ENCODE data around the gene NOS1AP.

The NOS1AP gene

DNA sequence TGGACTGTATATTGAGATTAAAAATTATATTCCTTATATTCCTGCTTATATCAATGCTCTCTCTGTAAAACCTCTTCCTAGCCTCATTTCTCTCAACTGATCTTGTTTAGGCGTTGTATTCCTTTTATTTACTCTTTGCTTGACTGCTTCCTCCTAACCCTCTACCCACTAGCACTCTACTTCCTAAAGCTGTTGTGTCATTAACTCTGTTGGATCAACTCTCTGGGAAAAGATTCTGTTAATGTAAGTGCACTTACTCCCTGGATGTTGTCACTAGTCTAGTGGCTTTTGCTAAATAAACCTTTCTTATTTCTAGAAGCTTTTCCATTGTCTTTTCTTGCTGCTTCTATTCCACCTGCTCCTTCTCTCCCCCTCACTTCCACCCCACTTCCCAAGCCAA lies 300.7 kb downstream of the NOS1AP start:
- DNase-seq (ENCODE audit: low read depth, low spot score) = no peak
- no peak overlapping the region for H3K27ac ChIP-seq

DNA sequence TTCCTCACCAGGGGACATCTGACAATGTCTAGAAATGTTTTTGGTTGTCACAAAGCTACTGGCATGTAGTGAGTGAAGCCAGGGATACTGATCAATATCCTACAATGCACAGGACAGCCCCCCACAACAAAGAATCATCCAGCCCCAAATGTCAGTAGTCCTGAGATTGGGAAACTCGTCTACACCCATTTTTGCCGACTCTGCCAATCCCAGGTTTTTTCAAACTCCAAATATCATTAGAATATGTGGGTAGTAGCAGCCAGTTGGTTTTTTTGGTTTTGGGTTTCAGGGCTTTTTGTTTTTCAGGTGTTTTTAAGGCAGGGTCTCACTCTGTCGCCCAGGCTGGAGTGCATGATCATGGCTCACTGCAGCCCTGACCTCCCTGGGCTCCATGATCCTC lies 301.2 kb downstream of the NOS1AP start:
- DNase-seq (ENCODE audit: low read depth, low spot score) = no peak
- no peak overlapping the region for H3K27ac ChIP-seq

DNA sequence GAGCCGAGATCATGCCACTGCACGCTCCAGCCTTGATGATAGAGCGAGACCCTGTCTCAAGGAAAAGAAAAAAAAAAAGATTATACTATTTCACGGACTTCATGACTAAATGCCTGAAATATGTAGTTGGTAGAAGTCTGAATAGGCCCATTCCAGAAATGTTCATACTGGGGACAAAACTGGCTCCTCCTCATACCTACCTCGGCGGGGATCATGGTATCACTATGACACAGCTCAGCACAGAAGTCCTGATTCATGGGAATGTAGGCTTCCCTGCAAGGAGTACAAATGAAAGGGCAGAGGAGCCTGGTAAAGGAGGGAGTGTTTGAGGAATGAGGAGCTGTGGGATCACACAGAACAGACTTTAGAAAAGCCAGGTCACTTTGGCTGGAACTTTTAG lies 302.1 kb downstream of the NOS1AP start:
- peak; percentile 46 for DNase-seq (ENCODE audit: low read depth, low spot score)
- H3K27ac ChIP-seq = peak overlapping the region; percentile 59

DNA sequence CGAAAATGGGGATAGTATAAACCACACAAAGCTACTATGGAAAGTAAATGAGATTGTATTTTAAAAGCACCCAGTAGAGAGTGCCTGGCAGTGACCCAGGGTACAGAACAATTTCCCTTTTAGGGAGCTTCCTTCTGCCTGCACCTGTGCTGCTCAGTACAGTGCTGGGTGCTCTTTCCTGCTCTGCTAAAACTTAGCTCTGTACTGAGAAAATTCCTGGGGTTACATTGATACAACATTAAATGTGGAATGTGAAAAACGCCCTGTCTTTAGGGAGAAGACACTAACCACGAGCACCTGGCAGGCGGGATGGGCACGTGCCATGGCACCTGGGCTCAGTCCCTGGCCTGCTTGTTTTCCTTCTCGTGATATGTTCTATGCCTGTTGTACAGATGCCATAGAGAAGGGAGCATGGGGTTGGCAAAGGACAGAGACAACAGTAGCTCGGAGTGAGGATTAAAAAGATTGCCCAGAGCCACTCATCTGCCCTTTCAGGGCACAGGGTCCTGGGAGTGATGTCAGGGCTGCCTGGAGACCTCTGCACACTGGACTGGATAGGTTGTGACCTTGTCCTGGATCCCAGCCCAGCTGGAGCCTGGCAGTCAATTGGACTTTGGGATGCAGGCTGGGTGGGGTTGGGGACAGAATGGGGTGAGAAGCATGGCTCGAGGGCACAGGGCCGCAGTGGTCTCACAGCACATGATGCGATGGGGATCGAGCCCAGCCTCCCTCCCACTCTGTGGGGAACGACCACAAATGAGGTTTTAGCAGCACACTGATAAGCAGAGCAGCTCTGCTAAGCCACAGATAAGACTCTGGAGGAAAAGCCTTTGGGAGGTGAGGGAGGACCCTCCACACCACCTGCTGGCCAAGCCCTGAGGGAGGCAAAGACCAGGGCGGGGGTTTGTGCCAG lies 302.9 kb downstream of the NOS1AP start:
- DNase-seq (ENCODE audit: low read depth, low spot score) = no peak
- H3K27ac ChIP-seq = peak overlapping the region; percentile 59

DNA sequence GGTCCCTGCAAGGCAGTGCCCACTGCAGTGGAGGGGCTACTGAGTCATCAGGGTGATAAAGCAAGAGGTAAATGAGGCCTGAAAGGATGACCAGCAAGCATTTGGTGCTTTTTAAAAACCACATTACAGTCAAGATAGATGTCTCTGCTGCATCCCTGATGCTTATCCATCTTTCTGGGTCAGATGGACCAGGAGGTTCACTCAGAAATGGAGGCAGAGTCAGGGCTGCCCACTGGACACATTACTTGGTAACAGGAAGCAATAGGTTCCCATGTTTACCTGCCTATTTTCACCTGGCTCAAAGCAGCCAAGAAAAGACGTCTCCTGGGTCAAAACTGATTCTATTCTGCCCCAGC lies 303.6 kb downstream of the NOS1AP start:
- H3K27ac ChIP-seq = no peak overlapping the region
- no peak for DNase-seq (ENCODE audit: low read depth, low spot score)

DNA sequence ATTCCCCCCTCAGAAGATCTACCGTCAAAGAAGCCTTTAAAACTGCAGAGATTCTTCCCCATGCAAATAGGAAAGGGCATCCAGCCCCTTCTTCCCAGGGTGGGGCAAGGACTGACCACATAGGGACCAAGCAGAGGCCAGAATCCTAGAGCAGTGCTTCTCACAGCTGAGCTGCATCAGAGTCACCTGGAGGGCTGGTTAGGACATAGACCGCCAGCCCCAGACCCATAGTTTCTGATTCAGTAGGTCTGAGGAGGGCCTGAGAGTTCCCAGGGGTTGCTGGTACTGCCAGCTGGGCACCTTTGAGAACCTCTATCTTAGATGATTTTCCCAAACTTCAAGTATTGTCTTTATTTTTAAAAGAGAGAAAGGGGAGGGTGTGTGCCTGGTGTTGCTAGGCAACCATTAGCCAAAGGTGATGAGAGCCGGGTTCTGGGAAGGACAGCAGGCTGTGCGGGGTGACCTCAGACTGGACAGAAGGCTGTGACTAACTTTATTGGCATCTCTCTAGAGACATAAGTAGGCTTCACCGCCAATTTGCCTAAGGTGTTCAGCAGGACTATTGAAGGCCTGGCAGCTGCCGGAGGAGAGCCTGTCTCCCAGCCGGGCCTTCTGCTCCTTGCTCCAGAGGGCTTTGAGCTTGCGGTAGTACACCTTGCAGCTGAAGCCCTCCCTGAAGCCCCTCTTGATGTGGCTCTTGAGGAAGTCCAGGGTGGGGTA lies 304.2 kb downstream of the NOS1AP start:
- DNase-seq (ENCODE audit: low read depth, low spot score) = no peak

DNA sequence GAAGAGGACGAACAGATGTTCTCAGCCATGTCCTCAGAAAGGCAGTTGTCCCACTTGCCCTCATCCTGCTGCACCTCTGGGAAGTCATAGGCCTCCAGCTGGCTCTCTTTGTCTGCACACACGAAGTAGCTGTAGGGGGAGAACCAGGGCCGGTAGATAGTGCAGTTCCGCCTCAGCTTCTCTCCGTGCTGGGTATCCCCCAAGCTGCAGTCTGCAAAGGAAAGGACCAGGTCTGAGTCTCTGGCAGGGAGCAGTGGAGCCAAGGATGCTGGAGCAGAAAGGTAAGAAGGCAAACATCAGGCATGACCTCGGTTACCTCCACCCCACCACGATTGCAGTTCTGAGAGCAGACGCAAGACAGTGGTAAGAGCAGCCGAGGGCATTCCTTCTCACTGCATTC lies 304.9 kb downstream of the NOS1AP start:
- no peak for DNase-seq (ENCODE audit: low read depth, low spot score)
- no peak overlapping the region for H3K27ac ChIP-seq

More for the DNA sequence above, 304.2 kb downstream of the NOS1AP start:
- no peak overlapping the region for H3K27ac ChIP-seq

DNA sequence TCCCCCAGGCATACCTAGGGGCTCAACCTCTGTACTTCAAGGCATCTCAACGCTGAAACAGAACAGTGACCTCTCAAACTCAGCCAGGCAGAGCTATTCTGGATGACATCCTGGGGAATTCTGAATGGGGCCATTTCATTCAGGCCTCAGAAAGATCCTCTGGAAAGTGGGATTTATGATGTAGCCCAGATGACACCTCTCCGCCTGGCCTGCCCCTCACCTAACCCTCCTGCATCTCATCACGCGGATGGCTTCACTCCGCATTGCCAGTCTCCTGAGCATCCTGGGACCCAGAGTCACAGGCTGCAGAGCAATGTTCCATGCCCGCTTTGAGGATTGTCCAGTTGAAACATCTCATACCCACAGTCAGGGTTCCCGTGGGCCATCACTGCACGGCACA lies 306.0 kb downstream of the NOS1AP start:
- DNase-seq (ENCODE audit: low read depth, low spot score) = no peak
- H3K27ac ChIP-seq = no peak overlapping the region

DNA sequence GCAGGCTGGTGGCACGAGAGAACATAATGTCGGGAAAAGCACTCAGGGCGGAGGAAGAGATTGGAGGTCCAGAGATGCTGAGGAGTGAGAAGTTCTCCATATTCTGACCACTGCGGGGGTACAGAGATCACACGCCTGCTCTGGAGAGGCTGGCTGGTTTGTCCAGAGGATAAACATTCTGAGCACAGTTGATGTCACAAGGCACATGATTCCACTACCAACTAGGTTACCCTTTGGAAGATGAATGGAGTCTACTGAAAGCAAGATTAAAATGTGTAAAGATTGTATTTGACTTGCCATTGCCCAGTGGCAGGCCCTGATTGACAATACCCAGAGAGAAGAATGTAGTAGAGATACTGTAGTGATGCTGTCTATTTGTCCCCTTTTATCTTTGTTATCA lies 307.2 kb downstream of the NOS1AP start, which contains the start of gene SPATA46:
Gene SPATA46, minus strand, starts transcription at position 164 of the 400 bp plus-strand sequence. Its CDS starts 64 bp downstream, at position 100.
- no peak within 1 kb of the TSS for H3K27ac ChIP-seq
- no peak for DNase-seq (ENCODE audit: low read depth, low spot score)

DNA sequence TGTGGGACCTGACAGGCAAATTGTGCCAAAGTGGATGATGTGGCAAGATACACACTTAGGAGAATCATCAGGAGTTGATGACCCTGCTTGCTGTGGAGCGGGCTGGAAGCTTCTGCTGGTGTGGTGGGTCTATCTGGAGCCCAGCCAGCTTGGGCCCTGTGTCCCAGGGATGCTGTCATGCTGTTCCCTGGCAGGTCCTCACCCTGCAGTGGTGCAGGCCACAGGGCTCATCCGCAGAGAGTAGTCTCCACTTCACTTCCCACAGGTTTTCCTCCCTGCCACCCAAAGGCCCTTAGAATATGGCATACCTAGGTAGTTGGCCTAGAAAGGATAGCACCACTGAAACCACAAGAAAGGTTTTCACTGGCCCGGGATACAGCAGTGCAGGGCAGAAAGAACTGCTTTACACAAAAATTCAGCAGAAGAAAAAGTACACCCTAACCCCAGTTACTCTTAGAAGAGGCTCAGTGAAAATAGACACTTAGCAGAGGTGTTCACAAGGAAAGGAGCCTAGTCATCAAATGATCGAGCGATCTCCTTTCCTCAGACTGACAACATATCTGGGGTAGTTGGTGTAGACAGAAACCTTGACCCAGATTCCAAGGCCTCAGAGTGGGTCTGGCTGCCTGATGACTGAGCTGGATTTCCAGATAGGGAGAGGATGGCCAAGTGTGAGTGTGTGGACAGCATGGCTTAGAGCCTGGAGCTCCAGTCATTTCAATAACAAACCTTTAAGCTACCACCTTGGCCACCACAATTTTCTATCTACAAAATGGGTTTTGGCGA lies 310.8 kb downstream of the NOS1AP start:
- no peak overlapping the region for H3K27ac ChIP-seq
- no peak for DNase-seq (ENCODE audit: low read depth, low spot score)

DNA sequence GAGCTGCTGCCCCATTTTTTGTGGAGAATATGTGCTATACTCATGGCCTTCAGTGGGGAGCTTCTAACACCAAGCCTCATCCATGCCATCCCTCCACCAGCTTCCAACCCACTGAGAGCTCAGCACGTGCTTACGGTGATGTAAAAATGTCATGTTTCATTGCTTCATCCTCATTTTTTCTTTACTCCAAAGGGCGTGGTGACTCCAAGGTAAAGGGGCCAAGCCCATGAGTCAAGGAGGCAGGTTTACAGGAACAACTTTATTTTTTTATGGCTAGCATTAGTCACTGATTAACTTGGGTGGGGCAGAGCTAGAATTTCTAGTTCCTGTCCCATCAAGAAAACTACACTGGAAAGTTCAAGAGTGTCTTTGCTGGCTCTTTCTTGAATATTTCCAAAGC lies 311.9 kb downstream of the NOS1AP start, which contains the start of gene C1orf226:
Gene C1orf226, plus strand, starts transcription at position 346 of the 400 bp plus-strand sequence. CDS start 174 bp downstream, outside the sequence.
- peak; percentile 79 for DNase-seq (ENCODE audit: low read depth, low spot score)
- peak within 1 kb of the TSS; percentile 79 for H3K27ac ChIP-seq

DNA sequence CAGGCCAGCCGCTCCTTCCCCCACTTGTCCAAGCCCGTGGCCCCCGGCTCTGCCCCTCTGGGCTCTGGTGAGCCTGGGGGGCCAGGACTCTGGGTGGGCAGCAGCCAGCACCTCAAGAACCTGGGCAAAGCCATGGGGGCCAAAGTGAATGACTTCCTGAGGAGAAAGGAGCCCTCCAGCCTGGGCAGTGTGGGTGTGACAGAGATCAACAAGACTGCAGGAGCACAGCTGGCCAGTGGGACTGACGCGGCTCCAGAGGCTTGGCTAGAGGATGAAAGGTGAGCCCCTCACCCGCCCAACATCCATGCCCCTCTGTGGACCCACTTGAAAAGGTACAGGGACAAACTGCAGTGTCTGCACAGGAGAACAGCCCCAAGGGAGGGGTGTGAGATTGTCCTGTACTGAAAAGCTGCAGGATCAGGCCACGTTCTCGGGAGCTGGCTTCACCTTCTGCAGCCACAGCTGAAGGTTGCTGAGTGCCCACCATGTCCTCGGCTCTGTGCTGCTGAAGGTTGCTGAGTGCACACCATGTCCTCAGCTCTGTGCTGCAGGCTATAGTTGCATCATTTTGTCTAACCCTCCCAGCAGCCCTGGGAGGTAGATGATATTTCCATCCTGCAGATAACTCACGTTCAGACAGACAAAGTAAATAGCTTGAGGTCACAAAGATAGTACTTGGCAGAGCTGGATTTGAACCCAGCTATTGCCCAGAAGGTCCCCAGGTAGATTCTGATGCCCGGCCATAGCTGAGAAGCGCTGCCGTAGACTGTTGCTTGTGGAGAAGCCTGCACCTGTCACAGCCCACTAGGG lies 312.7 kb downstream of the NOS1AP start:
- DNase-seq (ENCODE audit: low read depth, low spot score) = no peak
- H3K27ac ChIP-seq = peak overlapping the region; percentile 79

DNA sequence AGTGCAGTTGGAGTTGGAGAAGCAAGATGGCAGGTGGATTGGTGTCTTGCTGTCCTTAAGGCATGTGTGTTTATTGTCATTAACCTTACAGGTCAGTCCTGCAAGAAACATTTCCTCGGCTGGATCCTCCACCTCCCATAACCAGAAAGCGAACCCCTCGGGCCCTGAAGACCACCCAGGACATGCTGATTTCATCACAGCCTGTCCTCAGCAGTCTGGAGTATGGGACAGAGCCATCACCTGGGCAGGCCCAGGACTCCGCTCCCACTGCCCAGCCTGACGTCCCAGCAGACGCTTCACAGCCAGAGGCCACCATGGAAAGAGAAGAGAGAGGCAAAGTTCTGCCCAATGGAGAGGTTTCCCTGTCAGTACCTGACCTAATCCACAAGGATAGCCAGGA lies 313.6 kb downstream of the NOS1AP start:
- H3K27ac ChIP-seq = no peak overlapping the region
- no peak for DNase-seq (ENCODE audit: low read depth, low spot score)

DNA sequence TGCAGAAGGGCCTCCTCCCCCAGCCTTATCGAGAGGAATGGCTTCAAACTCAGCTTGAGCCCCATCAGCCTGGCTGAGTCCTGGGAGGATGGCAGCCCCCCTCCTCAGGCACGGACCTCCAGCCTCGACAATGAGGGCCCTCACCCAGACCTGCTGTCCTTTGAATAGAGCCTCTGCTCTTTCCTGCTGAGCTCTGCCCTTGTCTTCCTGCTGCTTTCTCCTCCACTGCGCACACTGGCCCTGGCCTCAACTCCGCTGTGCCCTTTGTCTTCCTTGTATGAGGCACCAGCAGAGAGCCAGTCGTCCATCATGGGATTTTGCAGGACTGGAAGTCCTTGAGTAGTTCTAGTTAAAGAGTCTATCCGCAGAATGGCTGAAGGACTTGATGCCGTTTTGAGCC lies 314.0 kb downstream of the NOS1AP start:
- no peak overlapping the region for H3K27ac ChIP-seq
- no peak for DNase-seq (ENCODE audit: low read depth, low spot score)

DNA sequence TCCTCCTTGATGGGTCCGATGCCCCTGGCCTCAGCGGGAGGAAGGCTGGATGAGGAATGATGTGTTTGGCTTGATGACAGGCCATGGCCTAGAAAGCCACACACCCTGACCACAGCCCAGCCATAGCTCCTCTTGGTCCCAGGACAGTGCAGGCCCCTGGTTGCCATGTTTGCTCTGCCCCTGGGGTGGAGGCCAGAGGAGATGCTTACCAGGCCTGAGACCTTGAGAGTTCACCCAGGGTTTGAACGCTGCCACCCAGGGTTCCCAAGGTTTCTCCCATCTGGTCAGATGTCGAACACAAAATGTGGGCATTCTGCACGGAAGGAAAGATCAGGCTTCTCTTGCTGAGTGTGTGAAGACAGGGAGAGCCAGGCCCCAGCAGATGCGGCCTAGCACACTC lies 314.6 kb downstream of the NOS1AP start:
- no peak overlapping the region for H3K27ac ChIP-seq
- no peak for DNase-seq (ENCODE audit: low read depth, low spot score)

DNA sequence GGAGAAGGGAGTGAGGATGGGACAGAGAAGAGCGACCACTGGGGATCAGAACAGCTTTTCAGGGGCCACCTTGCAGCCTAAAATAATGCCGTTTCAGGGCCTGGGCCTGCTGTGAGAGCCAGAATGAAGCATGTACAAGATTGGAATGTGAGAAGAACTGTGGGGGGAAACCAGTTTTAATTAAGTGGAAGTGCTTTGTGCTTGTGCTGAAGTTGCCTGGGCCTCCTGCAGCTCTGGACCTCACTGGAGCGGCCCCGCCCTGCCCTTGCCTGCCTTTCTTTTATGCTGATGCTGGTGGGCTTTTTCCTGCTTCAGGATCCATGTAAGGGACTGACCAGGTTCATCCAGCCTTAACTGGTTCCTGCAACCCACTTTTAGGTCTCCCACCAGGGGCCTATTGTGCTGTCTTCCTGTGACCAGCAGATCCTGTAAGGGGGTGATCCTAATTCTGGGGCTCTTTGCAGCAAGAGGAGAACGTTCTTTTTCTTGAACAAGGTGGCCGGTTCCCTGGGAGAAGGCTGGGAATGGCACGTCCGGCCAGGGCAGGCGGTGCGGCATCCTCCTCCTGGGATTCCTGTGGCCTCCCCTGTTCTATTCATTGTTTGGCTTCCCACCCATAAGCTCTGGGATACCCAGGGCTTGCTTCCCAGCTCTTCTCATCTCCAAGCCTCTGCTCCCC lies 315.2 kb downstream of the NOS1AP start:
- H3K27ac ChIP-seq = no peak overlapping the region
- no peak for DNase-seq (ENCODE audit: low read depth, low spot score)

DNA sequence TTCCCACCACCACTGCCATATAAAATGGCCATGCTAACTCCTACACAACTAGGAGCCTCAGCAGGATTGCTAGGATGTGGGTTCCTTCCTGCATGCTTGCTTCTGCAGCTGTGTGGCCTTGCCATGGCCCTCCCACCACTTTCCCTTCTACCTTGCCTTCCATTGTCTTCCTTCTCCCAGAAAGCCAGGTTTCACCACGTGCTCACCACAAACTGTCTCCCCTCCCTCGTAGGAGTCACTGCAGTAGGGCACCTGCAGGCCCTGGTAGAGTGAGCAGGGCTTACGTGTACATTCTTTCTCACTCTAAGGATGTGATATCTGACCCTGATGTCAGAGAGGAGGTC lies 315.8 kb downstream of the NOS1AP start:
- no peak for DNase-seq (ENCODE audit: low read depth, low spot score)
- no peak overlapping the region for H3K27ac ChIP-seq

DNA sequence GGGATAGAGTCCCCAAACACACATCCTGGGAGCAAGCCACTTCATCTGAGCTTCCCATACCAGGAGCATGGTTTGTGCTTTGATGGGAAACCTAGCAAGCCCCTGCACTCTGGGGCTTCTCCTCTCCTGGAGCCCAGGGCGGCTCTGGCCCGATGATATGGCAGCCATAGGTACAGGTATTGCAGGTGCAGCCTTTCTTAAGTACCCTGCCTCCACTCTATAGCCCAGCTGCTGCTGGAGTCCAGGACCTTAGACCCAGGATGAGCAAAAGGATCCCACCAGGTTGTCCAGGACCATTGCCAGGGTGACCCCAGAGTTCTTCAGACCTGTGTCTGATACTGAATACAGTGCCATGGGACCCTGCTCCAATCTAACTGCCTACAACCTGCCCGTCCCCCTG lies 316.2 kb downstream of the NOS1AP start:
- no peak overlapping the region for H3K27ac ChIP-seq
- DNase-seq (ENCODE audit: low read depth, low spot score) = no peak

All from epithelial cell of prostate (primary cell).